ENCODE data around the gene MOAP1. TPM values are rescaled to one million over a fixed set of nuclear protein-coding genes. Genes with fewer than 3 reads are reported as not detected.
A peak's percentile ranks its signal among the peaks of the same experiment; 100 is the strongest.

The MOAP1 gene
- total and polyA plus RNA-seq, 4 donors: 7.8 to 13.2 (median 11.7) TPM

DNA sequence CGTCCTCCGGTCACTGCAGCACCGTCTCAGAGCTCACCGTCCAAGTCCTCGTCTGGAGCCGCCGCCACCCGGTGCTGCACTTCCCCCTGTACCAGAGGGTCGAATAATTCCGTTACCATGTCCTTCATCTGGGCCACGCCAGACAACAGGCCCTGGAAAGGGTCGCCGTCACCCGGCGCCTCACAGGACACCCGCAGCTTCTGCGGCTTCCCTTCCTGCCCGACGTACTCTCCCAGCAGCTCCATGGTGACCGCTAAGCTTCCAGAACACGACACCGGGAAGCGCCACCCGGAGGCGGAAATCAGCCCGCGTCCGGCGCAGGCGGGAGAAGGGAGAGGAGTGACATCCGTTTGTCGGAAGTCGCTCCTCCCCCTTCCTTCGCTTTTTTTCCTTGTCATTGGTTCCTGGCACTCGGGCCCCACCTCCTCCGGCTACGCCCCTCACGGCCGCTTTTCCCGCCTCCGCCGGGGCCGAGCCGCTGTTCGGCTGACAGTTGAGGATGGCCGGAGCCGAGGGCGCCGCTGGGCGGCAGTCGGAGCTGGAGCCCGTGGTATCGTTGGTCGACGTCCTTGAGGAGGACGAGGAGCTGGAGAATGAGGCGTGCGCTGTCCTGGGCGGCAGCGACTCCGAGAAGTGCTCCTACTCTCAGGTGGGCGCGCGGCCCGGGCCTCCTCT lies 22.2 kb upstream of the MOAP1 start, which contains the start of the genes GON7 and UBR7:
Gene GON7, minus strand, starts transcription at position 273 of the 675 bp plus-strand sequence. Its CDS starts 28 bp downstream, at position 245.
Gene UBR7, plus strand, starts transcription at position 464 of the 675 bp plus-strand sequence. Its CDS starts 36 bp downstream, at position 500.
- Histone ChIP-seq H3K9ac (ENCODE audit: low read depth in 1 of 2, low read length in 2 of 2) (peak within 1 kb of the TSS; percentile 67 to 97), H3K27ac (ENCODE audit: low read depth in 1 of 2, low read length in 2 of 2) (peak within 1 kb of the TSS; percentile 67 to 81), H3K9me3 (ENCODE audit: control insufficient read depth in 4 of 4, low read length in 3 of 4) (no peaks in the 10 kb centered on the region), H3K27me3 (ENCODE audit: control insufficient read depth in 4 of 4, insufficient read depth in 4 of 4, low read length in 3 of 4) (no peaks in the 10 kb centered on the region), H3K36me3 (ENCODE audit: control insufficient read depth in 4 of 4, insufficient read depth in 3 of 4, low read depth in 1 of 4, low read length in 3 of 4) (peaks cover 0 to 4% (median under 1%) of the 10 kb centered on the region in 4 donors), H3K4me3 (ENCODE audit: low read depth in 1 of 3, low read length in 3 of 3) (peak within 1 kb of the TSS; percentile 75 to 93 (median 86)), H3K4me1 (ENCODE audit: control insufficient read depth in 4 of 4, insufficient read depth in 4 of 4, low read length in 3 of 4) (peaks cover 9 to 16% (median 14%) of the 10 kb centered on the region in 4 donors)
- TF ChIP-seq, protein P1, sequence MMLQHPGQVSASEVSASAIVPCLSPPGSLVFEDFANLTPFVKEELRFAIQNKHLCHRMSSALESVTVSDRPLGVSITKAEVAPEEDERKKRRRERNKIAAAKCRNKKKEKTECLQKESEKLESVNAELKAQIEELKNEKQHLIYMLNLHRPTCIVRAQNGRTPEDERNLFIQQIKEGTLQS (IDR thresholded peaks at IDR 0.05): no peak
- TF ChIP-seq JUND (IDR thresholded peaks at IDR 0.05) (peak in 1 of 2 donors; percentile 48), FOXA1 (IDR thresholded peaks at IDR 0.05) (no peak), RXRA (IDR thresholded peaks at IDR 0.05) (peak; percentile 55 to 56), HNF4A (conservative IDR thresholded peaks at IDR 0.05) (peak in 1 of 2 donors; percentile 19), GABPA (IDR thresholded peaks at IDR 0.05 in 1 of 2, conservative IDR thresholded peaks at IDR 0.05 in 1 of 2) (peak; percentile 87 to 98), HNF4G (IDR thresholded peaks at IDR 0.05) (no peak), SP1 (IDR thresholded peaks at IDR 0.05) (peak; percentile 81), YY1 (IDR thresholded peaks at IDR 0.05) (peak; percentile 91), TAF1 (conservative IDR thresholded peaks at IDR 0.05) (no peak), EGR1 (IDR thresholded peaks at IDR 0.05; ENCODE audit: low read depth in 2 of 2) (peak; percentile 85 to 91), RAD21 (IDR thresholded peaks at IDR 0.05) (peak; percentile 49 to 67), NR2F2 (IDR thresholded peaks at IDR 0.05) (peak; percentile 45), FOXA2 (IDR thresholded peaks at IDR 0.05) (no peak)
- TF ChIP-seq, protein P2, sequence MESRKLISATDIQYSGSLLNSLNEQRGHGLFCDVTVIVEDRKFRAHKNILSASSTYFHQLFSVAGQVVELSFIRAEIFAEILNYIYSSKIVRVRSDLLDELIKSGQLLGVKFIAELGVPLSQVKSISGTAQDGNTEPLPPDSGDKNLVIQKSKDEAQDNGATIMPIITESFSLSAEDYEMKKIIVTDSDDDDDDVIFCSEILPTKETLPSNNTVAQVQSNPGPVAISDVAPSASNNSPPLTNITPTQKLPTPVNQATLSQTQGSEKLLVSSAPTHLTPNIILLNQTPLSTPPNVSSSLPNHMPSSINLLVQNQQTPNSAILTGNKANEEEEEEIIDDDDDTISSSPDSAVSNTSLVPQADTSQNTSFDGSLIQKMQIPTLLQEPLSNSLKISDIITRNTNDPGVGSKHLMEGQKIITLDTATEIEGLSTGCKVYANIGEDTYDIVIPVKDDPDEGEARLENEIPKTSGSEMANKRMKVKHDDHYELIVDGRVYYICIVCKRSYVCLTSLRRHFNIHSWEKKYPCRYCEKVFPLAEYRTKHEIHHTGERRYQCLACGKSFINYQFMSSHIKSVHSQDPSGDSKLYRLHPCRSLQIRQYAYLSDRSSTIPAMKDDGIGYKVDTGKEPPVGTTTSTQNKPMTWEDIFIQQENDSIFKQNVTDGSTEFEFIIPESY (IDR thresholded peaks at IDR 0.05): peak; percentile 29
- TF ChIP-seq, protein P3, sequence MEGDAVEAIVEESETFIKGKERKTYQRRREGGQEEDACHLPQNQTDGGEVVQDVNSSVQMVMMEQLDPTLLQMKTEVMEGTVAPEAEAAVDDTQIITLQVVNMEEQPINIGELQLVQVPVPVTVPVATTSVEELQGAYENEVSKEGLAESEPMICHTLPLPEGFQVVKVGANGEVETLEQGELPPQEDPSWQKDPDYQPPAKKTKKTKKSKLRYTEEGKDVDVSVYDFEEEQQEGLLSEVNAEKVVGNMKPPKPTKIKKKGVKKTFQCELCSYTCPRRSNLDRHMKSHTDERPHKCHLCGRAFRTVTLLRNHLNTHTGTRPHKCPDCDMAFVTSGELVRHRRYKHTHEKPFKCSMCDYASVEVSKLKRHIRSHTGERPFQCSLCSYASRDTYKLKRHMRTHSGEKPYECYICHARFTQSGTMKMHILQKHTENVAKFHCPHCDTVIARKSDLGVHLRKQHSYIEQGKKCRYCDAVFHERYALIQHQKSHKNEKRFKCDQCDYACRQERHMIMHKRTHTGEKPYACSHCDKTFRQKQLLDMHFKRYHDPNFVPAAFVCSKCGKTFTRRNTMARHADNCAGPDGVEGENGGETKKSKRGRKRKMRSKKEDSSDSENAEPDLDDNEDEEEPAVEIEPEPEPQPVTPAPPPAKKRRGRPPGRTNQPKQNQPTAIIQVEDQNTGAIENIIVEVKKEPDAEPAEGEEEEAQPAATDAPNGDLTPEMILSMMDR (IDR thresholded peaks at IDR 0.05; ENCODE audit: low read depth, low read length, missing input control): peak; percentile 41
- TF ChIP-seq, protein P4, sequence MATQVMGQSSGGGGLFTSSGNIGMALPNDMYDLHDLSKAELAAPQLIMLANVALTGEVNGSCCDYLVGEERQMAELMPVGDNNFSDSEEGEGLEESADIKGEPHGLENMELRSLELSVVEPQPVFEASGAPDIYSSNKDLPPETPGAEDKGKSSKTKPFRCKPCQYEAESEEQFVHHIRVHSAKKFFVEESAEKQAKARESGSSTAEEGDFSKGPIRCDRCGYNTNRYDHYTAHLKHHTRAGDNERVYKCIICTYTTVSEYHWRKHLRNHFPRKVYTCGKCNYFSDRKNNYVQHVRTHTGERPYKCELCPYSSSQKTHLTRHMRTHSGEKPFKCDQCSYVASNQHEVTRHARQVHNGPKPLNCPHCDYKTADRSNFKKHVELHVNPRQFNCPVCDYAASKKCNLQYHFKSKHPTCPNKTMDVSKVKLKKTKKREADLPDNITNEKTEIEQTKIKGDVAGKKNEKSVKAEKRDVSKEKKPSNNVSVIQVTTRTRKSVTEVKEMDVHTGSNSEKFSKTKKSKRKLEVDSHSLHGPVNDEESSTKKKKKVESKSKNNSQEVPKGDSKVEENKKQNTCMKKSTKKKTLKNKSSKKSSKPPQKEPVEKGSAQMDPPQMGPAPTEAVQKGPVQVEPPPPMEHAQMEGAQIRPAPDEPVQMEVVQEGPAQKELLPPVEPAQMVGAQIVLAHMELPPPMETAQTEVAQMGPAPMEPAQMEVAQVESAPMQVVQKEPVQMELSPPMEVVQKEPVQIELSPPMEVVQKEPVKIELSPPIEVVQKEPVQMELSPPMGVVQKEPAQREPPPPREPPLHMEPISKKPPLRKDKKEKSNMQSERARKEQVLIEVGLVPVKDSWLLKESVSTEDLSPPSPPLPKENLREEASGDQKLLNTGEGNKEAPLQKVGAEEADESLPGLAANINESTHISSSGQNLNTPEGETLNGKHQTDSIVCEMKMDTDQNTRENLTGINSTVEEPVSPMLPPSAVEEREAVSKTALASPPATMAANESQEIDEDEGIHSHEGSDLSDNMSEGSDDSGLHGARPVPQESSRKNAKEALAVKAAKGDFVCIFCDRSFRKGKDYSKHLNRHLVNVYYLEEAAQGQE (IDR thresholded peaks at IDR 0.05): peak; percentile 78
- TF ChIP-seq, protein P5, sequence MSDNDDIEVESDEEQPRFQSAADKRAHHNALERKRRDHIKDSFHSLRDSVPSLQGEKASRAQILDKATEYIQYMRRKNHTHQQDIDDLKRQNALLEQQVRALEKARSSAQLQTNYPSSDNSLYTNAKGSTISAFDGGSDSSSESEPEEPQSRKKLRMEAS (IDR thresholded peaks at IDR 0.05): peak; percentile 97
- DNase-seq (ENCODE audit: low spot score): peak; percentile 91
- under 1% methylated on average over 65 of the region's 65 CpGs for WGBS

All from liver (tissue), 9 donors.